HG03175 (cell line): ENCODE results near the gene NUTM2E.
"Not testable (repeated sequence)": the region's sequence is repeated elsewhere in the genome, so short reads cannot be mapped to it uniquely, and the experiment has no call there.

ENCODE experiments used
- ATAC-seq: cut with Tn5 transposase; IDR thresholded peaks from one replicate; pipeline ENCODE4 v1.9.1; 2021; ENCODE audit warnings: mild to moderate bottlenecking, moderate library complexity; ENCODE audit not compliant: unreplicated experiment

NUTM2E gene

GRCh38 chr10:79826496-79827215, at the start of gene NUTM2E:
Gene NUTM2E (plus strand): TSS chr10:79826739. CDS start chr10:79841741, 15,002 bp downstream.
- ATAC-seq, result peak; percentile 92

GRCh38 chr10:79777997-79778396, 48.5 kb upstream of the NUTM2E start:
- ATAC-seq, result not testable (repeated sequence)

GRCh38 chr10:79779310-79779938, 47.1 kb upstream of the NUTM2E start:
- peak; percentile 93 for ATAC-seq

GRCh38 chr10:79779992-79780391, 46.5 kb upstream of the NUTM2E start:
- ATAC-seq, result not testable (repeated sequence)

- ATAC-seq, result not testable (repeated sequence)
Observed at GRCh38 chr10:79781584-79781983, 45.0 kb upstream of the NUTM2E start.

- ATAC-seq, result not testable (repeated sequence)
Observed at GRCh38 chr10:79787455-79787952, 39.0 kb upstream of the NUTM2E start.

- ATAC-seq, result not testable (repeated sequence)
Observed at GRCh38 chr10:79789351-79789750, 37.2 kb upstream of the NUTM2E start.

GRCh38 chr10:79791906-79792517, 34.5 kb upstream of the NUTM2E start:
- not testable (repeated sequence) for ATAC-seq

- peak; percentile 76 for ATAC-seq
Observed at GRCh38 chr10:79799337-79799736, 27.2 kb upstream of the NUTM2E start.

- ATAC-seq, result not testable (repeated sequence)
Observed at GRCh38 chr10:79805857-79806256, 20.7 kb upstream of the NUTM2E start.

GRCh38 chr10:79811895-79812294, 14.6 kb upstream of the NUTM2E start:
- not testable (repeated sequence) for ATAC-seq

- ATAC-seq, result not testable (repeated sequence)
Observed at GRCh38 chr10:79816290-79816689, 10.2 kb upstream of the NUTM2E start.

GRCh38 chr10:79823387-79823786, 3.2 kb upstream of the NUTM2E start:
- ATAC-seq, result not testable (repeated sequence)

- ATAC-seq, result peak; percentile 15
Observed at GRCh38 chr10:79825587-79826011, 940 bp upstream of the NUTM2E start.

- not testable (repeated sequence) for ATAC-seq
Observed at GRCh38 chr10:79826131-79826495, 426 bp upstream of the NUTM2E start.

GRCh38 chr10:79833833-79834232, 7.3 kb downstream of the NUTM2E start:
- ATAC-seq, result not testable (repeated sequence)

- ATAC-seq, result not testable (repeated sequence)
Observed at GRCh38 chr10:79835891-79836290, 9.4 kb downstream of the NUTM2E start.

- not testable (repeated sequence) for ATAC-seq
Observed at GRCh38 chr10:79836891-79837290, 10.4 kb downstream of the NUTM2E start.

- not testable (repeated sequence) for ATAC-seq
Observed at GRCh38 chr10:79838441-79838840, 11.9 kb downstream of the NUTM2E start.

GRCh38 chr10:79853191-79853854, 26.8 kb downstream of the NUTM2E start:
- ATAC-seq, result not testable (repeated sequence)

GRCh38 chr10:79862269-79862668, 35.7 kb downstream of the NUTM2E start:
- not testable (repeated sequence) for ATAC-seq
